SK-N-DZ (cell line): ENCODE data around the gene MORN2.

Experiments used
- DNase-seq: peaks from one replicate; pipeline ENCODE4 v3.0.0-alpha.2; 2015; ENCODE audit warnings: low spot score
- small RNA-seq, 2 experiments: library from RNA; depleted of rRNA; stranded (forward); fragments of <200 nt; gene quantifications; one replicate each; pipeline ENCODE3, GENCODE V24; 2014

Gene MORN2

DNA sequence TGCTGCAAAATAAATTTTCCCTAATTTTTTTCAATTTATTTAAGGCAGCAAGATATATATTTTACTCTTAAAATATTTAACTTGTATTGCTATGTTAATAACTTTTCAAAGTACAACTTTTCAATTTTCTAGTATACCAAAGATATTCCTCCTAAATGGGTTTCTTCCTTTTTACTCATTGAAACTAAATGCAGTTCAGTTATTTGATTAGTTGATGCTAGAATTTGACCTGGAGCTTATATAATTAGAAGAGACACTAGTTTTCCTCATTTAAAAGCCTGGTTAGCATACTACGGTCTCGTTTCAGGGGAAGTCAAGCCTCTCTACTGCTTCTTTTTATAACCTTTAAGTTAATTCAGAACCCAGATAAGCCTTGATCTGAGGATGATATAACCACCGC lies 13.8 kb downstream of the MORN2 start, which contains the start of gene ARHGEF33:
TSS of gene ARHGEF33 (plus strand) at position 301 of the 400 bp plus-strand sequence. CDS start 29,573 bp downstream, outside the sequence.
- DNase-seq = peak; percentile 27

DNA sequence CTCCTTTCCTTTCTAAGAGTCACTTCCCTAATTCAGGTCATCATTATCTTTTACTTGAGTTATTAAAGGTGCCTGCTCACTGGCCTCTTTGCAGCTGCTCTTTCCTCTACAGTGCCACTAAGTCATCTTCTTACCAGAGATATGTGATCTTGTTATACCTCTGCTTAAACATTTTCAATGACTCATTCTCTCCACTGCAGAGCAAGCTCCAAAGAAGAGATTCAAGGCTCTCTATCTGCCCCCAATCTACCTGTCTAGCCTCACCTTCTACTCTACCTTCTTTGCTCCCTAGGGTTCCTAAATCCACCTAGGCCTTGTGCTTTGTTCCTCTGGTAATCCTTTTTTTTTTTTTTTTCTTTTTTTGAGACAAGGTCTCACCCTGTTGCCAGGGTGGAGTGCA lies 17.0 kb downstream of the MORN2 start:
- no peak for DNase-seq

DNA sequence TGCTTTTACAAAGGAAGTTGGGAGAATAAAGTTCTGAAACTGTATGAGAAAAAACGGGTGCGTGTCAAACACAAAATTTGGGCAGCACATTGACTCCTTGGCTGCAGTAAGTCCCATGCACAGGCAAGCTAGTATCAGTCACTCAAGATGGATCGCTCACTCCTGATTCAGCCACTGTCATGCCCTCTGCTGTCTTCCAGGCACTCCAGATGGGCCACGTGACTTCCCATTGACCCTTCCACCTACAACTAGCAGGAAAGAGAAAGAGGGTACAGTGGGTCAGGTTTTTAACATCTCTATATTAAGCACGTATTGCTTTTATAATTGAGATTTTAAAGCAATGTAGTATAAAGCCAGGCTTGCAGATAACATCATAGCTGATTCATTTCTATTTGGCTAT lies 22.5 kb downstream of the MORN2 start:
- DNase-seq = no peak

DNA sequence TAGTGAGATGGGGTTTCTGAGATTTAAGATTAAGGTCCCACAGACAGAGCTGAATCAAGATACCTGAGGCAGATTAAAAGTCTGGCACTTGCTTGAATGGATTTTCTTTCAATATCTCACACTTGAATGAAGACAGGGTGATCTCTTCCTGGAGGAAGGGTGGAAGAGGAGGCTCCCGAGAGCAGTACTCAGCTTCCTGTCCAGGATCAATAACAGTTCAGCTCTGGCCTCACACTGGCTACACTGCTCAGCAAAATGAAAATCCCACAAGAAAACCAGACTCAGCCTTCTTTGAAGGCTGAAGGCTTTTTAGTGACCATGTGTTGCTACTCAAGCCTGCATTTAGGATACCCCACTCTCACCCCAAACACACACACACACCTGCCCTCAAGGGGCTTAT lies 24.9 kb downstream of the MORN2 start:
- no peak for DNase-seq

DNA sequence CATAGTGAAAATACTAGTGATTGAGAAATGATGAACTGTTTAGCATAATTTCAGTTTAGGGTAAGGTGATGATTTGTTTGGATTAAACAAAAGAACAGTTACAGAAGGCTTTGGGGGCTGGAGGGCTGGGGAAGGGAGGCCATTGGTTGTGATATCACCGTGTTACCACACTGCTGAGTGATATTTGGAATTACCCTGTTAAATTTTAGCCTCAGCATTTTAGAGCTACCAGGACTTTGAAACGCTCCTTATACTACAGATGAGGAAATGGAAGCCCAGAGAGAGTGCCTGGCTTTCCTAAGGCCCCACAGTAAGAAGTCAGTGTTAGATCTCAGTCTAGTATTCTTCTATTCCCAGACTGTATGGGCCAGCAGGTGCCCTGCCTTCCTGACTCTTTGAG lies 29.5 kb downstream of the MORN2 start:
- DNase-seq = no peak

DNA sequence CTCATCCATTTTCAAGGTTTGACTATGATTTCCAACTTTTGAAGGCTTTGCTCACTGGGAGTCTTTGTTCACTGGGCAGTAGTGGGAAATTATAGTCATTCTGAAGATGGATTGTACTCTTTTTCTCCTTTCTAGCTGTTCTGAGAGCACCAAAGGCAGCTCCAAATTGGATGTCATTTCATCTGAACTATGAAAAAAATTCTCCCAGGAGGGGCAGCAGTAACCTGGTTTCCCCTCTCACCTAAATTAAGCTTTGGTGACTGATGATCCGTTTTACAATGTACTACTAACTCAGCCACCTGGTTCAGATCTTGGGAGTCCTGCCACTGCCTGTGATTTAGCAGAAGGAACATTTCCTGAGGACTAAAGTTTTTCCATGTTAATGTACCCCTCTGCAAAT lies 31.5 kb downstream of the MORN2 start:
- DNase-seq = no peak

DNA sequence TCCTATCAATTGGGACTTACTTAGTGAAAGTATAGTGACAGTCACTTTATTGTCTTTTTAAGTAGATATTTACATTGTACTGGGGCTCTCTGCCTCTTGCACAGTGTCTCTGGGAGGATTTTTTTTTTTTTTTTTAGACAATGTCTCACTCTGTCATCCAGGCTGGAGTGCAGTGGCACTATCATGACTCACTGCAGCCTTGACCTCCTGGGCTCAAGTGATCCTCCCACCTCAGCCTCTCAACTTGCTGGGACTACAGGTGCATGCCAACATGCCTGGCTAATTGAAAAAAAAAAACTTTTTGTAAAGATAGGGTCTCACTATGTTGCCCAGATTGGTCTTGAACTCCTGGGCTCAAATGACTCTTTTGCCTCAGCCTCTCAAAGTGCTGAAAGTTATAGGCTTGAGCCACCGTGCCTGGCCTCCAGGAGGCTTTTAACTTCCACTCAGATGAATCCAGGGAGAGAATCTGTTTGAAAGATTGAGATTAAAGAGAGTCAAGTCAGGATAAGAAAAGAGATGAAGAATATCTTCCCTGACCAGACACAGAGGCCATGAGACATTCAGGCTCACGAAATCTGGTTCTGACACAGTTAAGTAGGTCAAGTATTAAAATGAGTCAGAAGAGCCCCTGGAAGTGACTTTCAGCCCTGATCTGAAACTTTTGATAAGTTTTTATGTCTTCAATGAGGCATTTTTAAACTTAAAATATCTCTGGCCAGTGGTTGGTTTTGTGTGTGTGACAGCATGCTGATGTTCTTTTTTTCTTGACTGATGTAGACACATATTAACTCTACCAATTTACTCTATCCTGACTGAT lies 32.2 kb downstream of the MORN2 start:
- no peak for DNase-seq

DNA sequence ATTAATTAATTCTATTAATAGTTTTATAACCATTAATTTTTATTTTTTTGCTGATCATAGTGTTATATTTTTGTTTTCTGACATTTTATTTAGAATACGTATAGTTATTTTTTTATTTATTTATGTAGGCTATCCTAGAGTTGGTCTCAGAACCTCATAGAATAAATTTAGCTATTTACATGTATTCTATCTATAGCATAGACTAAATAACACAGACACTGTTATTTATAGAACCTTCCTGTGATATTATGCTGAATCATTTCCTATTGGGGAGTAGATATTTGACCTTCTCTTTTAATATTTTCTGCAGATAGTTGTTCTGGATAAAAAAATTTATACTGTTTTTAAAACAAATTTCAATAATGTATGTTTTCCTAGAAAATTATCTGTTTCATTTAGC lies 34.1 kb downstream of the MORN2 start:
- DNase-seq = no peak

DNA sequence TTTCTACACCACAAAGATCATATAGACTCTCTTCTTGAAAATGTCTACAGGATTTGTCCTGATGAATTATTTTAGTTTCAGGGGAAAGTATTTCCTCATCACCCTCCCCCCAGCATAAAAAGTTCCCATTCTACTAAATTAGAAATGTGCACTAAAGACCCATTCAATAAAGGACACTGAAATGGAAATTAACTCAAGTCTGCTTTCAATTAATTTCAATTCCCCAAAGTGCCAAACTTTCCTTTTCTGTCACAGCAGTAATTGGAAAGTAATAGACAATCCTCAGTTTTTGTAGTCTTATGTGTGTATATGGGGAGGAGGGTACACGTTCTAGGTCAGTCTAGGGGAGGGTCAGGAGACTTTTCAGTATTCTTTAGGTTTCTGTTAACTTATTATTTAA lies 35.4 kb downstream of the MORN2 start:
- no peak for DNase-seq

DNA sequence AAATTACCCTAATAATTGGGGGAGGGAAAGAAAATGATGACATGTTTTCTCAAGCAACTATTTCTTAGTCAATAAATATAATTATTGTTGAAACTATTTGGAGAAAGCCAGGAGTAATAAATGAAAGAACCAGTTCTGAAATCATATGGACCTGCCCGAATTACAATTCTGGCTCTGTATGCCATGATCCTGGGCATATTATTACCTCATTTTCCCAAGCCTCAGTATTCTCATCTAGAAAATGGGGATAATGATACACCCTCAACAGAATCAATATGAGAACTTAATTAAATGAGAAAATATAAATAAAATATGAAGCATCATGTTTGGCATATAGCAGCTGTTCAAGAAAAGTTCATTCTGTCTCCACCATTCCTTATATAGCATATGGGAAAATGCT lies 36.8 kb downstream of the MORN2 start:
- no peak for DNase-seq

DNA sequence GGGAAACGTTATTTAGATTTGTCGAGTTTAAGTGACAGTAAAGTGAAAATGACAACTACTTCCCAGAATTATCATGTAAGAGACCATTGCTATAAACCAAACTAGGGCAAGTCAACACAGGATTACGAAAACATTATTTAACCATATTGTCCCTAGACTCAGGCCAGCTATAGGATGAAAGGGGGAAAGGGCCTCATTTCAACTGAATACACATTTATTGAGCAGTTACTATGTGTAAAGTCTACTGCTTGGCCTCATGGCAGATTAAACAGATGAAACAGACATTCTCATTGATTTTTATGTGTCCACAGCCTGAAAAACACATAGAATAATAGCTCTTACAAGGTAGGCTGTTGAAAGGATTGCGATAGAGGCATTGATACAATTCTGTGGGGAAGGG lies 46.6 kb downstream of the MORN2 start:
- no peak for DNase-seq

DNA sequence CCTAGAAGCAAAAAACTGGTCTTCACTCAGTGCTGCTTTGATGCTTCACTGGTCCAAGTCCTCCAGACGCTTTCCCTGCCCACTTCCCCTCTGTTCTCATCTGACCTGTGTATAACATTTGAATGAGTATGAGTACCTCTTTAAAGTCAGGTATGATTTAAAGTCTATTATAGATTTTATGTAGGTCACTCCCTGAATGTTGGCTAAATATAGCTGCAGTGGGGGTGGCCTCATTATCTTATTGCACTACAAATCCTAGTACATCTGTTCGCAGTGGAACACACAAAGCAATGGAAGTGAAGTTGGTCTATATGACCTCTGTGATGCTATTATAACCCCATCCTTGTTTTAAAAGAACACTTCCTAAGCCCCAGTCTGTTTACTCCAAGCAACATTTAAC lies 47.1 kb downstream of the MORN2 start:
- DNase-seq = no peak

DNA sequence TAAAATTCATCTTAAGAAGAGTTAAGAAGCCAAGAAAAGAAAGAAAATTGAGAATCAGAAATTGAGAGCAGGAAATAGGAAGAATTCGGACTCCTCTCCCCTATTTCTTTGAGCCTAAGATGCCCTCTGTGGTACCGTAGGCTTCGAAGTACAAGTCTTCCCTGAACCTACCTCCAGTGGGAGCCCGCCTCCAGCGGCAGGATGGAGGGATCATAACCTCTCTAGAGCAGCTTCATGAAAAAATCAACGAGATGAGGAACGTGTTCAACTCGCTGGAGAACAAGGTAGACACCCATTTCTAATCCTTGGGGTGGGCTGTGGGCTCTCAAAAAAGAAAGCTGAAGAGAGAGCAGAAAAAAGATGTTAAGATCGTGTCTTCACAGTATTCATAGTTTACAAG lies 50.2 kb downstream of the MORN2 start:
- no peak for DNase-seq

DNA sequence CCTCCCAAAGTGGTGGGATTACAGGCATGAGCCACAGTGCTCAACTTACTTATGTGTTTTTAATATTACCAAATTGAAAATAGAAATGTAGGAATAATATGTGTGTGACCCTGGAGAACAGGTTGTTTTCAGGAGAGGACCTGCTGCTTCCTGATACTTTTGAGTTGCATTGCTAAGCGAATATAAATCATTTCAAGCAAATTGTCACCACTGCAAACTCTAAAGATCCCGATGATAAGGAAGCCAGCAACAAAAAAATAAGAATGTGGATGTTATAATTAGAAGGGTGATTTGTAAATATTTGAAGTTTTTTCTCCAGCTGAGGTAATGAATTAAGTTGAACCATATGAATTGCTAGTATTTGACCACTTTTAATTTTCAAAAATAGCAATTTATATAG lies 54.8 kb downstream of the MORN2 start:
- no peak for DNase-seq

Small RNAs within 50 kb of the gene (small RNA-seq; reads per million reads assigned to genes)
- gene RNU6-851P = 0 reads per million in 2 experiments
